Mesodermal cell (in vitro differentiated cells): ENCODE results near the gene PRODH2. TPM values are rescaled to one million over a fixed set of nuclear protein-coding genes. Genes with fewer than 3 reads are reported as not detected.

Experiments
- H3K27ac ChIP-seq: 2 replicates; pipeline ENCODE4 v1.7.0; 2013; ENCODE audit warnings: mild to moderate bottlenecking, low read depth, low read length, moderate library complexity; ENCODE audit not compliant: severe bottlenecking
- H3K36me3 ChIP-seq: 2 replicates; pipeline ENCODE4 v1.7.1; 2013; ENCODE audit warnings: mild to moderate bottlenecking, low read length, moderate library complexity; ENCODE audit not compliant: control insufficient read depth, insufficient read depth
- H3K4me1 ChIP-seq: one replicate; pipeline ENCODE4 v1.7.1; 2013; ENCODE audit warnings: mild to moderate bottlenecking, low read length; ENCODE audit not compliant: insufficient read depth, control insufficient read depth, poor library complexity, severe bottlenecking
- H3K4me3 ChIP-seq: 2 replicates; pipeline ENCODE4 v1.7.0; 2013; ENCODE audit warnings: low read length, control low read depth, mild to moderate bottlenecking; ENCODE audit not compliant: insufficient read depth, poor library complexity, severe bottlenecking; ENCODE audit errors: extremely low read depth
- H3K9me3 ChIP-seq: 2 replicates; pipeline ENCODE4 v1.7.1; 2013; ENCODE audit warnings: mild to moderate bottlenecking, low read length, moderate library complexity; ENCODE audit not compliant: control insufficient read depth
- WGBS, 2 experiments: methylation state at CpG; one replicate each; pipeline ENCODE4 v1.1.5; 2013; ENCODE audit warnings: missing lambda C conversion rate in 2 of 2; ENCODE audit not compliant: insufficient coverage in 2 of 2; 5-methylcytosine and 5-hydroxymethylcytosine counted together
- polyA plus RNA-seq, 2 experiments: library from polyadenylated mRNA; stranded (reverse); fragments of 50-300 nt; gene quantifications; one replicate each; pipeline ENCODE4 v1.2.3, GENCODE V29; 2013

The PRODH2 gene, protein sequence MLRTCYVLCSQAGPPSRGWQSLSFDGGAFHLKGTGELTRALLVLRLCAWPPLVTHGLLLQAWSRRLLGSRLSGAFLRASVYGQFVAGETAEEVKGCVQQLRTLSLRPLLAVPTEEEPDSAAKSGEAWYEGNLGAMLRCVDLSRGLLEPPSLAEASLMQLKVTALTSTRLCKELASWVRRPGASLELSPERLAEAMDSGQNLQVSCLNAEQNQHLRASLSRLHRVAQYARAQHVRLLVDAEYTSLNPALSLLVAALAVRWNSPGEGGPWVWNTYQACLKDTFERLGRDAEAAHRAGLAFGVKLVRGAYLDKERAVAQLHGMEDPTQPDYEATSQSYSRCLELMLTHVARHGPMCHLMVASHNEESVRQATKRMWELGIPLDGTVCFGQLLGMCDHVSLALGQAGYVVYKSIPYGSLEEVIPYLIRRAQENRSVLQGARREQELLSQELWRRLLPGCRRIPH
- not detected for polyA plus RNA-seq (2013, experiment 1 of 2)
- not detected for polyA plus RNA-seq (2013, experiment 2 of 2)

DNA sequence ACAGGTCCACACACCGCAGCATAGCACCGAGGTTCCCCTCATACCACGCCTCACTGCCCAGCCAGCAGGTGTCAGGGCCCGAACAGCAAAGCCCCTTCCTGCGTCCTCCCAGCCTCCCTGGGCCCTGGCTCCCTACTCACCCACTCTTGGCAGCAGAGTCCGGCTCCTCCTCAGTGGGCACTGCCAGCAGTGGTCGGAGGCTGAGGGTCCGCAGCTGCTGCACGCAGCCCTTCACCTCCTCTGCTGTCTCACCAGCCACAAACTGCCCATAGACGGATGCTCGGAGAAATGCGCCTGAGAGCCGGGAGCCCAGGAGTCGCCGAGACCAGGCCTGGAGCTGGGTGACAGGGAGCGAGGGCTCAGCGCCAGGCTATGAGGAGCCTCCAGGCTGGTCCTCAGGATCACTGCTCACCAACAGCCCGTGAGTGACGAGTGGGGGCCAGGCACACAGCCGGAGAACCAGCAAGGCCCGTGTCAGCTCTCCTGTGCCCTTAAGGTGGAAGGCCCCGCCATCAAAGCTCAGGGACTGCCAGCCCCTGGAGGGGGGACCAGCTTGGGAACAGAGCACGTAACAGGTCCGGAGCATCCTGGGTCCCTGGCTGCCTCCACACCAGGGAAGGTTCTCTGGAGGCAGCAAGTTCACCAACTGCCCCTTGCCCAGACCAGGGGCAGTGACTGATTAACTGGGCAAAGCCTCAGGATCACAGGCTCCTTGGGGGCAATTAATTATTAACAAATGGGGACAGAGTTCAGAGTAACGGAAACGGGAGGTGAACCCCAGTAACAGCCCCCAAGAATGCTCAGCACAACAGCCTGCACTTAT is at the start of gene PRODH2:
PRODH2 (minus strand) TSS at position 626 of the 823 bp plus-strand sequence; CDS start at position 586, 40 bp downstream.
- H3K27ac ChIP-seq: no peak within 1 kb of the TSS
- WGBS, 2 experiments: 87 to 88% methylated on average over 26 of the region's 26 CpGs
- no peaks in the 10 kb centered on the region for H3K36me3 ChIP-seq
- no peaks in the 10 kb centered on the region for H3K4me1 ChIP-seq
- no peak within 1 kb of the TSS for H3K4me3 ChIP-seq
- H3K9me3 ChIP-seq: no peaks in the 10 kb centered on the region

DNA sequence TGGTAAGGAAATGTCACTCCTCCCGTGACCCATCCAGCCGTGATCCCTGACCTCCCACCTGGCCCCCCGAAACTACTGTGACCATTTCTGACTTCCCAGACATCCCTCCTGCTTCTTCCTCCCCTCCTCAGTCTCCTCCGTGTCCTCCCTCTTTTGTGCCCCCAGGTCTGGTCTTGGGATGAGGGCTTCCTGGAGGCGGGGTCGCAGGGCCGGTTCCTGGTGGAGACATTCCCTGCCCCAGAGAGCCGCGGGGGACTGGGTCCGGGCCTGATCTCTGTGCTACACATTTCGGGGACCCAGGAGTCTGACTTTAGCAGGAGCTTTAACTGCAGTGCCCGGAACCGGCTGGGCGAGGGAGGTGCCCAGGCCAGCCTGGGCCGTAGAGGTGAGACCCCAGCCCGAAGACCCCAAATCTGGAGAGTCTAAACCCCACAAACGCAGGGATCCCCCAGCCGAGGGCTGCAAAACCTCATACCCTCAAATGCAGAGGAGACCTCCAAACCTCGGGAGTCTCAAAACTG is 49.1 kb upstream of the PRODH2 start:
- no peaks in the 10 kb centered on the region for H3K36me3 ChIP-seq
- H3K4me1 ChIP-seq: peaks cover 6% of the 10 kb centered on the region
- 43 to 44% methylated on average over 16 to 17 of the region's 19 CpGs for WGBS, 2 experiments
- peak overlapping the region; percentile 22 for H3K4me3 ChIP-seq
- H3K27ac ChIP-seq: no peak overlapping the region
- H3K9me3 ChIP-seq: no peaks in the 10 kb centered on the region

DNA sequence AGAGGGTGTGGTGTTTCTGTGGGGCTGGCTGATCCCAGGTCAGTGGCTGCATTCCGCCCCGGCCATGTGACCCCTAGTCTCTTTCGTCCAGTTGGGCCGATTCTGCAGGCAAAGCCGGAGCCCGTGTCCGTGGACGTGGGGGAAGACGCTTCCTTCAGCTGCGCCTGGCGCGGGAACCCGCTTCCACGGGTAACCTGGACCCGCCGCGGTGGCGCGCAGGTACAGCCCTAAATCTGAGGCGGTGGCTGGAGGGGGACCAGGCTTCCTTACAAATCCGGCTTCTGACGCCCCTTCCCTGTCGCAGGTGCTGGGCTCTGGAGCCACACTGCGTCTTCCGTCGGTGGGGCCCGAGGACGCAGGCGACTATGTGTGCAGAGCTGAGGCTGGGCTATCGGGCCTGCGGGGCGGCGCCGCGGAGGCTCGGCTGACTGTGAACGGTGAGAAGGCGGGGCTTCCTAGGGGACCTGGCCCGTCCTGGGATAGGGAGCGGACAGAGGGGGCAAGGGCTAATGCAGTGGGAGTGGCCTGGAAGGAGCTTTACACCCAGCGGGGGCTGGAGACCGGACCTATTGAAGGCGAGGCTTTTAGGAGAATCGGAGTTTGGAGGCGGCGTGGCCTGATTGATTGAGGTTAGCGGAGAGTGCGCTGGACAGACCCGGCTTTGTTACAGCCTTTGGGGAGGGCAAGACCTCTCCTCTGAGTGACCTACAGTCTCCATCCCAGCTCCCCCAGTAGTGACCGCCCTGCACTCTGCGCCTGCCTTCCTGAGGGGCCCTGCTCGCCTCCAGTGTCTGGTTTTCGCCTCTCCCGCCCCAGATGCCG is 48.4 kb upstream of the PRODH2 start:
- WGBS, 2 experiments: 4 to 8% methylated on average over 52 to 53 of the region's 55 CpGs
- Histone ChIP-seq H3K27ac (no peak overlapping the region), H3K4me1 (peaks cover 6% of the 10 kb centered on the region), H3K4me3 (peak overlapping the region; percentile 22), H3K36me3 (no peaks in the 10 kb centered on the region), H3K9me3 (no peaks in the 10 kb centered on the region)

DNA sequence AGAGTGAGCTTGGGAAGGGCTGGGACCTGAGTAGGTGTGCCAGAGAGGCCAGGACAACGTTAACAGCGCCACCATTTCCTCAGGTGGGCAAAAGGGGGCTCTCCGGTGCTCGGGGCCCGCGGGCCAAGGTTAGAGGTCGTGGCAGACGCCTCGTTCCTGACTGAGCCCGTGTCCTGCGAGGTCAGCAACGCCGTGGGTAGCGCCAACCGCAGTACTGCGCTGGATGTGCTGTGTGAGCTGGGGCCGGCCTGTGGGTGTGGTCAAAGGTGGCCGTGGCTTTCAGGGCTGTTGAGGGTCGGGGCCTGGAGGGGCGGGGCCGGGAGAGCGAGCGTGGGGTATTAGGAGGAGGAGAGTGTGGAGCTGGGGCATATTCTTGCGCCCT is 47.8 kb upstream of the PRODH2 start:
- peaks cover 11% of the 10 kb centered on the region for H3K4me1 ChIP-seq
- H3K36me3 ChIP-seq: no peaks in the 10 kb centered on the region
- 9 to 10% methylated on average over 20 to 22 of the region's 24 CpGs for WGBS, 2 experiments
- no peak overlapping the region for H3K27ac ChIP-seq
- H3K9me3 ChIP-seq: no peaks in the 10 kb centered on the region
- no peak overlapping the region for H3K4me3 ChIP-seq

DNA sequence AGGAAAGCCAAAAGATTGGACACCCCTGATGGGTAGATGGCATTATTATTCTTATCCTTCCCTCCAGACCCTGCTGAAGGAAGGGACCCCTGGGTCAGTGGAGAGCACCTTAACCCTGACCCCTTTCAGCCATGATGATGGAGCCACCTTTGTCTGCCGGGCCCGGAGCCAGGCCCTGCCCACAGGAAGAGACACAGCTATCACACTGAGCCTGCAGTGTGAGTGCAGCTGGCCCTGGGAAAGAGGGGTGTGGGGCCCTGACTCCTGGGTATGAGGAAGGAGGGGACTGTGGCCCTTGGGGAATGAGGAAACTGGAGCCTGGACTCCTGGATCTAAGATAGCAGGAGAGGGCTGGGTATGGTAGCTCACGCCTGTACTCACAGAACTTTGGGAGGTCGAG is 46.8 kb upstream of the PRODH2 start:
- H3K27ac ChIP-seq: no peak overlapping the region
- no peak overlapping the region for H3K4me3 ChIP-seq
- no peaks in the 10 kb centered on the region for H3K36me3 ChIP-seq
- H3K9me3 ChIP-seq: no peaks in the 10 kb centered on the region
- peaks cover 11% of the 10 kb centered on the region for H3K4me1 ChIP-seq
- WGBS, 2 experiments: 81 to 94% methylated on average over 2 to 4 of the region's 4 CpGs

DNA sequence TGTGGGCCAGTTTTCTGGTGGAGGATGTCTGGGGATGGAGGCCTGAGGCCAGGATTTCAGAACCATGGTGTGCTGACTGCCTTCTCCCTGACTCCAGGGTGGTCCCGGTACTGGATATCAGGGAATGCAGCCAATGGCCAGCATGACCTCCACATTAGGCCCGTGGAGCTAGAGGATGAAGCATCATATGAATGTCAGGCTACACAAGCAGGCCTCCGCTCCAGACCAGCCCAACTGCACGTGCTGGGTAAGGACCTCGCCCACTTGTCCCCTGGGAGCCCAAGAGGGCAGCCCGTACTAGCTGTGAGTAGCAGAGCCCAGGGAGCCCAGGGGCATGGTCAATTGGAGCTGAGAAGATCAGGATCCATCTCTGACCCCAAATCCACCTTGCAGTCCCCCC is 45.7 kb upstream of the PRODH2 start:
- no peaks in the 10 kb centered on the region for H3K36me3 ChIP-seq
- peaks cover 11% of the 10 kb centered on the region for H3K4me1 ChIP-seq
- H3K9me3 ChIP-seq: no peaks in the 10 kb centered on the region
- WGBS, 2 experiments: 85 to 88% methylated on average over 5 to 6 of the region's 6 CpGs
- H3K27ac ChIP-seq: no peak overlapping the region
- H3K4me3 ChIP-seq: no peak overlapping the region

DNA sequence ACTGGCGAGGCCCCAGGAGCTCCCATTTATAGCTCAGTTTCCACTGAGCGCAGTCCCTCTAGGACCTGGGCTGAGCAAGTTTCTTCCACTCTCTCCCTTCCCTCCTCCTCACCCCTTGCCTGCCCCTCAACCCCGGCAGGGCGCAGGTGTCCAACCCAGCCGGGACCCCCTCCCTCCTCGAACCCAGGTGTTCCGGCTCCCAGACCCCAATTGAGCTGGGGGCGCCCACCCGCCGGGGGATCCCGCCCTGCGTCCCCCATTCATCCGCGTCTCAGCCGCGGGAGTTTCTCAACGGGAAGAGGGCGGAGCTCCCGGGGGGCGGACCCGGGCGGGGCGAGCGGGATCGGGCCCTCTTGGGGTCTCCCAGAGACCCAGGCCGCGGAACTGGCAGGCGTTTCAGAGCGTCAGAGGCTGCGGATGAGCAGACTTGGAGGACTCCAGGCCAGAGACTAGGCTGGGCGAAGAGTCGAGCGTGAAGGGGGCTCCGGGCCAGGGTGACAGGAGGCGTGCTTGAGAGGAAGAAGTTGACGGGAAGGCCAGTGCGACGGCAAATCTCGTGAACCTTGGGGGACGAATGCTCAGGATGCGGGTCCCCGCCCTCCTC is 44.0 kb upstream of the PRODH2 start, which contains the start of gene KIRREL2:
KIRREL2 (plus strand) TSS at position 366 of the 604 bp plus-strand sequence; CDS start at position 575, 209 bp downstream.
- H3K4me1 ChIP-seq: peaks cover 11% of the 10 kb centered on the region
- no peaks in the 10 kb centered on the region for H3K9me3 ChIP-seq
- no peaks in the 10 kb centered on the region for H3K36me3 ChIP-seq
- 0 to 1% methylated on average over 34 to 40 of the region's 42 CpGs for WGBS, 2 experiments
- peak within 1 kb of the TSS; percentile 47 for H3K4me3 ChIP-seq
- H3K27ac ChIP-seq: no peak within 1 kb of the TSS

DNA sequence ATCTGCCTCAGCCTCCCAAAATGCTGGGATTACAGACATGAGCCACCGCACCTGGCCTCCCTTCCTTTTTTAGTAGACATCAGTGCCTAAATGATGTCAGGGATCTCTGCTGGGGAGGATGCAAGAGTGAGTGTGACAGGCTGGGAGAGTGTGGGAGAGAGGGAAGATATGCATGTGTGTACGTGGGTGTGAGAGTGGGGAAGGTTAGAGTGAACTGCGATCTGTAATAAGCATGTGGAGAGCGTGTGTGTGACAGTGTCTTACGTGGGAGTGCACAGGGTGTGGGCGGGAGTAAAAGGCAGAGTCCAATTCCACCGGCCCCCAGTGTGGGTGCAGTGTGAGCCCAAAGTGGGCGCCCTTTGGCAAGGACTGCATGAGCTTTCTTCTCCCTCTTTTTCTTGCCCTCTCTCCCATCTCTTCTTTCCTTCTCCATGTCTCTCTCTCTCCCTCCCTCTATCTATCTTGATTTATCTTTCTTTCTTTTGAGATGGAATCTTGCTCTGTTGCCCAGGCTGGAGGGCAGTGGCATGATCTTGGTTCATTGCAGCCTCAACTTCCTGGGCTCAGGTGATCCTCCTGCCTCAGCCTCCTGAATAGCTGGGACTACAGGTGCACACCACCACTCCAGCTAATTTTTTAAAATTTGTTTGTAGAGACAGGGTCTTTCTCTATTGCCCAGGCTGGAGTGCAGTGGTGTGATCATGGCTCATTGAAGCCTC is 40.6 kb upstream of the PRODH2 start:
- H3K27ac ChIP-seq: no peak overlapping the region
- H3K9me3 ChIP-seq: no peaks in the 10 kb centered on the region
- H3K4me3 ChIP-seq: no peak overlapping the region
- peaks cover 5% of the 10 kb centered on the region for H3K4me1 ChIP-seq
- 84 to 85% methylated on average over 5 to 8 of the region's 8 CpGs for WGBS, 2 experiments
- no peaks in the 10 kb centered on the region for H3K36me3 ChIP-seq

DNA sequence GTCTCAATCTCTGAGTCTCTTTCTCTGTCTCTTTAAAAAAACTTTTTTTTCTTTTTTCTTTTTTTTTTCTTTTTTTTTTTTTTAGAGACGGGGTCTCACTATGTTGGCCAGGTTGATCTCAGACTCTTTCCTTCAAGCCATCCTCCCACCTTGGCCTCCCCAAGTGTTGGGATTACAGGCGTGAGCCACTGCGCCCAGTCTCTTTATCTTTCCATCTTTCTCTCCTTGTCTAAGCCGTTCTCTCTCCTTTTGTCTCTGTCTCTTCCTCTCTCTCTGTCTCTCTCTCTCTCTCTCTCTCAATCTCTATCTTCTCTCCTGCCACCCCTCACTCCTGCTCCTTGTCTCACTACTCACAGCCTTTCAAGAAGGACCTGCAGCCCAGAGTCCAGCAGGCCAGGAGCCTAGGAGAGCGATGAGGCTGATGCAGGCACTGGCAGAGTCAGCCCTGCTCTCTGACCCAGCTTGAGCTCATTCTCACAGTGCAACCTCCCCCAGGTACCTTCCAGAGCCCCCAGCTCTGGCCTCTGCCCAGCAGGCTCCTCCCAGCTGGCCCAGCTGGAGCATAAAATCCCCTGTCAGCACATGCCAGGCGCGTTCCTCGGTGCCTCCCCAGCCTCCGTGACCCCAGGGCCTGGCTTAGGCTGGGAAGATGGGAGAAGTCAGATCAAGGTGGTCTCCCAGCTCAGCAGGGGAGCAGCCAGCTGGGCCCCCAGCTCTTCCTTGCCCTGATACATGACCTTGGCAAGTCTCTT is 39.6 kb upstream of the PRODH2 start, which contains the start of gene NPHS1:
NPHS1 (minus strand) TSS at position 476 of the 752 bp plus-strand sequence. CDS start 667 bp downstream, outside the sequence.
- WGBS, 2 experiments: 71 to 72% methylated on average over 9 of the region's 9 CpGs
- peaks cover 5% of the 10 kb centered on the region for H3K4me1 ChIP-seq
- no peaks in the 10 kb centered on the region for H3K36me3 ChIP-seq
- H3K27ac ChIP-seq: no peak within 1 kb of the TSS
- H3K4me3 ChIP-seq: no peak within 1 kb of the TSS
- H3K9me3 ChIP-seq: no peaks in the 10 kb centered on the region
